Measurements from ENCODE around the gene MEF2A.
A peak's percentile ranks its signal among the peaks of the same experiment; 100 is the strongest.

Gene MEF2A

GRCh38 chr15:99719096-99719541, 153.3 kb downstream of the MEF2A start:
- no peak overlapping the region for H3K4me3 ChIP-seq (ENCODE audit: control insufficient read depth, low read depth, low read length)
- TF ChIP-seq CTCF (IDR thresholded peaks at IDR 0.05; ENCODE audit: control insufficient read depth, insufficient read depth, low read depth, low read length, missing control alignments), result no peak
- peak; percentile 71 for DNase-seq (ENCODE audit: low read depth)

- no peak overlapping the region for H3K4me3 ChIP-seq (ENCODE audit: control insufficient read depth, low read depth, low read length)
- no peak for TF ChIP-seq CTCF (IDR thresholded peaks at IDR 0.05; ENCODE audit: control insufficient read depth, insufficient read depth, low read depth, low read length, missing control alignments)
- DNase-seq (ENCODE audit: low read depth), result no peak
These were observed 154.7 kb downstream of the MEF2A start for GRCh38 chr15:99720533-99720932.

DNA sequence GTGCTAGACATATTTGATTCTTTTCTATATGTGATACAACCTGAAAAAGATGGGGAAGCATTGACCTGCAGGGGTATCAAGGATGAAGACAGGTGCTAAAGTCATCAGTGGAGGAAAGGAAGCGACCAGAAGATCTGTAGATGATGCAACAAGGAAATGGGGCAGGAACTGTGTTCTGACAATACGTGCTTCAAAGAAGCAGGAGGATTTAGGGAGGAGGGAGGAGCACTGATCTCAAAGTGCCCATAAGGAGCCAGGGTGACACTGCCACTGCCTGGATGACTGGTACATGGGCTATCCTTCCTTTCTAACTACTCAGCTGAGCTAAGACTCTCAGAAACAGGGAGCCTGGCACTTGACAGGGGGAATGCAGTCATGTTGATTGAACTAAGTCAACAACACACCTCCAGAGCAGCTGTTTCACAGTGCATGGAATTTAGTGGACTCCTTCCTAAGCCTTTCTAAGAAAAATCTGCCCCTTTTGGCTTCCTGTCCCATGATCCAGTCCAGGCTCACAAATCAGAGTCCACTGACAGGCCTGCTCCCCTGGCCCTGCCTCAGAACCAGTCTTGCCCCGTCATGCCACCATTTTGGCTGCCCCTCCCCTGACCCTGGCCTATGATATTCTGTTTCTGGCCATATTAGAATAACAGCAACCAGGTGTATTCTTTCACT, 155.5 kb downstream of the MEF2A start:
- DNase-seq (ENCODE audit: low read depth), result no peak
- TF ChIP-seq CTCF (IDR thresholded peaks at IDR 0.05; ENCODE audit: control insufficient read depth, insufficient read depth, low read depth, low read length, missing control alignments), result no peak
- H3K4me3 ChIP-seq (ENCODE audit: control insufficient read depth, low read depth, low read length), result no peak overlapping the region

GRCh38 chr15:99721896-99722295, 156.1 kb downstream of the MEF2A start:
- H3K4me3 ChIP-seq (ENCODE audit: control insufficient read depth, low read depth, low read length), result no peak overlapping the region
- TF ChIP-seq CTCF (IDR thresholded peaks at IDR 0.05; ENCODE audit: control insufficient read depth, insufficient read depth, low read depth, low read length, missing control alignments), result no peak
- DNase-seq (ENCODE audit: low read depth), result no peak

- DNase-seq (ENCODE audit: low read depth), result no peak
- H3K4me3 ChIP-seq (ENCODE audit: control insufficient read depth, low read depth, low read length), result no peak overlapping the region
- TF ChIP-seq CTCF (IDR thresholded peaks at IDR 0.05; ENCODE audit: control insufficient read depth, insufficient read depth, low read depth, low read length, missing control alignments), result no peak
These were observed 156.6 kb downstream of the MEF2A start for GRCh38 chr15:99722406-99722805.

- no peak for TF ChIP-seq CTCF (IDR thresholded peaks at IDR 0.05; ENCODE audit: control insufficient read depth, insufficient read depth, low read depth, low read length, missing control alignments)
- DNase-seq (ENCODE audit: low read depth), result no peak
- no peak overlapping the region for H3K4me3 ChIP-seq (ENCODE audit: control insufficient read depth, low read depth, low read length)
These were observed 160.5 kb downstream of the MEF2A start for GRCh38 chr15:99726333-99726732.

All from AG09309 (cell line).